ELF-1 (cell line): ENCODE measurements around the gene ZNF730.
A peak's percentile ranks its signal among the peaks of the same experiment; 100 is the strongest.
"Not testable (repeated sequence)": the region's sequence is repeated elsewhere in the genome, so short reads cannot be mapped to it uniquely, and the experiment has no call there.

Source experiments
- DNase-seq: peaks from one replicate; pipeline ENCODE4 v3.0.0-alpha.2; 2016; ENCODE audit warnings: low read depth, low spot score

The ZNF730 gene

GRCh38 chr19:23116802-23117571 lies at the start of gene ZNF730:
Gene ZNF730 (plus strand): TSS chr19:23117025. CDS start chr19:23117174, 149 bp downstream.
- peak; percentile 97 for DNase-seq

- peak; percentile 95 for DNase-seq
These were observed 46.3 kb upstream of the ZNF730 start for GRCh38 chr19:23070353-23071146.

GRCh38 chr19:23071147-23071511 lies 45.7 kb upstream of the ZNF730 start:
- peak; percentile 90 for DNase-seq

- DNase-seq = peak; percentile 97
These were observed 41.6 kb upstream of the ZNF730 start for GRCh38 chr19:23075031-23075733.

- DNase-seq = peak; percentile 31
These were observed 39.0 kb upstream of the ZNF730 start for GRCh38 chr19:23077776-23078175.

GRCh38 chr19:23093832-23094231 lies 23.0 kb upstream of the ZNF730 start:
- peak; percentile 45 for DNase-seq

- no peak for DNase-seq
These were observed 21.4 kb upstream of the ZNF730 start for GRCh38 chr19:23095418-23095817.

- no peak for DNase-seq
These were observed 18.5 kb upstream of the ZNF730 start for GRCh38 chr19:23098286-23098685.

GRCh38 chr19:23098988-23099387 lies 17.8 kb upstream of the ZNF730 start:
- no peak for DNase-seq

- DNase-seq = no peak
These were observed 16.9 kb upstream of the ZNF730 start for GRCh38 chr19:23099966-23100365.

GRCh38 chr19:23101241-23101640 lies 15.6 kb upstream of the ZNF730 start:
- no peak for DNase-seq

- DNase-seq = peak; percentile 72
These were observed 1.6 kb downstream of the ZNF730 start for GRCh38 chr19:23118400-23118799.

- DNase-seq = not testable (repeated sequence)
These were observed 17.4 kb downstream of the ZNF730 start for GRCh38 chr19:23134211-23134610.

- no peak for DNase-seq
These were observed 29.0 kb downstream of the ZNF730 start for GRCh38 chr19:23145617-23146415.

GRCh38 chr19:23160766-23161165 lies 43.9 kb downstream of the ZNF730 start:
- no peak for DNase-seq

GRCh38 chr19:23168286-23168685 lies 51.5 kb downstream of the ZNF730 start:
- DNase-seq = peak; percentile 52

- no peak for DNase-seq
These were observed 66.4 kb downstream of the ZNF730 start for GRCh38 chr19:23183251-23183650.

- no peak for DNase-seq
These were observed 73.5 kb downstream of the ZNF730 start for GRCh38 chr19:23190341-23190740.
